HepG2 (cell line): ENCODE measurements around the gene SEPHS1. TPM values are rescaled to one million over a fixed set of nuclear protein-coding genes. Genes with fewer than 3 reads are reported as not detected.
A peak's percentile ranks its signal among the peaks of the same experiment; 100 is the strongest.

Experiments
- ATAC-seq: fragments of 200-7000 bp; cut with Tn5 transposase; 3 replicates; pipeline ENCODE4 v1.9.1; 2020; ENCODE audit warnings: mild to moderate bottlenecking, moderate library complexity
- BruUV-seq: library from RNA; stranded (reverse); fragments of 400-500 nt; replicated peaks from 2 replicates; lab custom pipeline; 2021; lab: Mats Ljungman, UMichigan
- CTCF ChIA-PET: fragments of 300-600 bp; formaldehyde crosslinking; extraction: SDS; loops from one replicate; lab custom pipeline; 2021; ENCODE audit warnings: low total read pairs, inconsistent platforms, low intra/inter-chr PET ratio; lab: Yijun Ruan, JAX
- POLR2A ChIA-PET: fragments of 350-600 bp; sonication (Branson Sonifier 250); formaldehyde crosslinking; loops from one replicate; lab custom pipeline; 2020; ENCODE audit warnings: antibody characterized with exemption, inconsistent platforms; lab: Yijun Ruan, JAX
- DNase-seq: peaks from one replicate; pipeline ENCODE4 v3.0.0-alpha.2; 2015; ENCODE audit warnings: low spot score
- FAIRE-seq: peaks from 3 replicates; lab custom pipeline; 2011; peaks lifted over from hg19 to GRCh38; lab: Jason Lieb, UNC
- H2AFZ ChIP-seq: one replicate; pipeline ENCODE4 v1.6.1; 2011; ENCODE audit warnings: low read length, inconsistent platforms
- H3K27ac ChIP-seq: fragments of 300-600 bp; 3 replicates; pipeline ENCODE4 v1.8.0; 2011; ENCODE audit warnings: mixed run types, mild to moderate bottlenecking, mixed read lengths, low read length, inconsistent platforms; ENCODE audit not compliant: insufficient read depth; ENCODE audit errors: extremely low read length
- H3K27me3 ChIP-seq, 2 experiments: fragments of 200-600 bp in 1 of 2; 2 replicates in 1 of 2; 3 replicates in 1 of 2; pipeline versions ENCODE4 v1.6.0 to v1.8.0; 2011; ENCODE audit warnings: low read length in 2 of 2, mild to moderate bottlenecking in 2 of 2, moderate library complexity in 2 of 2, inconsistent platforms in 1 of 2; ENCODE audit not compliant: insufficient read depth in 2 of 2, control insufficient read depth in 1 of 2
- H3K36me3 ChIP-seq, 2 experiments: fragments of 200-600 bp in 1 of 2; replicated peaks in 1 of 2; 2 replicates in 1 of 2; 3 replicates in 1 of 2; pipeline versions ENCODE4 v1.5.1 to v1.8.0; 2011; ENCODE audit warnings: low read length in 2 of 2, inconsistent platforms in 1 of 2; ENCODE audit not compliant: insufficient read depth in 2 of 2, control insufficient read depth in 1 of 2
- H3K4me1 ChIP-seq: 2 replicates; pipeline ENCODE4 v1.5.1; 2012; ENCODE audit warnings: low read length, inconsistent platforms; ENCODE audit not compliant: insufficient read depth
- H3K4me2 ChIP-seq: 2 replicates; pipeline ENCODE4 v1.6.0; 2011; ENCODE audit warnings: low read depth, low read length, inconsistent platforms
- H3K4me3 ChIP-seq, 3 experiments: fragments of 200-600 bp in 1 of 3; sonication (generic), shearing (Covaris generic) in 1 of 3; replicated peaks in 1 of 3; 2 replicates each; pipeline ENCODE4 v1.5.1; 2011 to 2016; ENCODE audit warnings: low read length in 3 of 3, inconsistent platforms in 2 of 3, low read depth in 2 of 3, mild to moderate bottlenecking in 2 of 3, control low read depth in 1 of 3, mixed read lengths in 1 of 3; ENCODE audit not compliant: insufficient read depth in 1 of 3
- H3K79me2 ChIP-seq: one replicate; pipeline ENCODE4 v1.6.1; 2011; ENCODE audit warnings: low read length, inconsistent platforms; ENCODE audit not compliant: insufficient read depth
- H3K9ac ChIP-seq: 2 replicates; pipeline ENCODE4 v1.6.0; 2011; ENCODE audit warnings: mild to moderate bottlenecking, low read depth, low read length, inconsistent platforms; ENCODE audit not compliant: insufficient read depth
- H3K9me3 ChIP-seq: 2 replicates; pipeline ENCODE4 v1.5.1; 2012; ENCODE audit warnings: mild to moderate bottlenecking, low read length
- H4K20me1 ChIP-seq: 2 replicates; pipeline ENCODE4 v1.6.0; 2011; ENCODE audit warnings: inconsistent platforms, mild to moderate bottlenecking, low read length, moderate library complexity; ENCODE audit not compliant: insufficient read depth
- CERS6 ChIP-seq: sonication (generic); formaldehyde crosslinking; IDR thresholded peaks from 2 replicates; pipeline ENCODE4 v1.5.0; 2020; ENCODE audit warnings: missing genetic modification reagents
- HHEX ChIP-seq: IDR thresholded peaks from 2 replicates; pipeline ENCODE4 v1.6.1; 2016; ENCODE audit warnings: control low read depth
- KAT8 ChIP-seq: IDR thresholded peaks from 2 replicates; pipeline ENCODE4 v1.6.1; 2016; ENCODE audit warnings: missing genetic modification reagents, missing compliant biosample characterization
- KLF12 ChIP-seq: sonication (generic); formaldehyde crosslinking; IDR thresholded peaks from 2 replicates; pipeline ENCODE4 v1.4.0; 2020; ENCODE audit warnings: missing genetic modification reagents, borderline replicate concordance
- KLF6 ChIP-seq: IDR thresholded peaks from 2 replicates; pipeline ENCODE4 v1.8.0; 2016; ENCODE audit warnings: missing biosample characterization, missing genetic modification reagents
- NAIF1 ChIP-seq: sonication (generic); formaldehyde crosslinking; IDR thresholded peaks from 2 replicates; pipeline ENCODE4 v1.5.0; 2020; ENCODE audit warnings: mild to moderate bottlenecking, missing genetic modification reagents, borderline replicate concordance
- NR2F2 ChIP-seq: IDR thresholded peaks from 2 replicates; pipeline ENCODE4 v1.6.1; 2012; ENCODE audit warnings: low read depth, inconsistent platforms, borderline replicate concordance
- PRMT3 ChIP-seq: sonication (generic); formaldehyde crosslinking; IDR thresholded peaks from 2 replicates; pipeline ENCODE4 v1.8.1; 2022; ENCODE audit warnings: low read depth, mild to moderate bottlenecking, moderate library complexity, missing genetic modification reagents, borderline replicate concordance
- ZNF121 ChIP-seq: sonication (generic); formaldehyde crosslinking; IDR thresholded peaks from 2 replicates; pipeline ENCODE4 v1.5.0; 2020; ENCODE audit warnings: mild to moderate bottlenecking, missing genetic modification reagents
- ZNF687 ChIP-seq: sonication (generic); formaldehyde crosslinking; IDR thresholded peaks from 2 replicates; pipeline ENCODE4 v1.5.1; 2020; ENCODE audit warnings: mild to moderate bottlenecking, missing genetic modification reagents, moderate library complexity
- ZNF83 ChIP-seq: sonication (generic); formaldehyde crosslinking; IDR thresholded peaks from 2 replicates; pipeline ENCODE4 v1.4.0; 2020; ENCODE audit warnings: missing genetic modification reagents, mild to moderate bottlenecking, borderline replicate concordance
- WGBS: methylation state at CpG from one replicate; pipeline ENCODE4 v1.1.6; 2017; ENCODE audit warnings: low lambda C conversion rate; 5-methylcytosine and 5-hydroxymethylcytosine counted together
- in situ Hi-C: cut with HindIII; loops from 2 replicates; pipeline ENCODE4 v1.10.0; 2017; ENCODE audit warnings: low pct_unique_long_range_greater_than_20kb; ENCODE audit not compliant: extremely low pct_ligation_motif_present
- intact Hi-C: fragments of 100-400 bp; cut with micrococcal nuclease; formaldehyde crosslinking; loops from one replicate; pipeline ENCODE4 v1.10.0; 2022; ENCODE audit not compliant: unreplicated experiment
- polyA plus RNA-seq, 8 experiments: library from polyadenylated mRNA; depleted of rRNA in 3 of 8; stranded (reverse) in 7 of 8; unstranded in 1 of 8; fragments of >200 nt; fragmentation: Illumina TruSeq in 4 of 8; extraction: Trizol in 4 of 8; gene quantifications; 2 replicates each; pipeline versions ENCODE4 v1.2.1 to v1.2.3, GENCODE V29; 2011 to 2016; ENCODE audit warnings: low read depth in 4 of 8, missing spikeins in 1 of 8, mixed read lengths in 1 of 8; ENCODE audit not compliant: insufficient read depth in 1 of 8
- total RNA-seq, 5 experiments: library from RNA; depleted of rRNA; stranded (reverse); fragments of >200 nt; fragmentation: Illumina TruSeq; extraction: Trizol; gene quantifications; 2 replicates each; pipeline ENCODE4 v1.2.3, GENCODE V29; 2016; ENCODE audit warnings: low read depth in 1 of 5
- TF ChIP-seq, protein P1 (sequence below): IDR thresholded peaks from 2 replicates; pipeline ENCODE4 v1.6.1; 2012; ENCODE audit warnings: low read depth, low read length, improper control_type of control experiment

Gene SEPHS1
- total and polyA plus RNA-seq, 2 of the 13 experiments (the other 11 are each of a cell fraction or from before 2014, with no cell fraction given) = 57.8 to 61.5 TPM

DNA sequence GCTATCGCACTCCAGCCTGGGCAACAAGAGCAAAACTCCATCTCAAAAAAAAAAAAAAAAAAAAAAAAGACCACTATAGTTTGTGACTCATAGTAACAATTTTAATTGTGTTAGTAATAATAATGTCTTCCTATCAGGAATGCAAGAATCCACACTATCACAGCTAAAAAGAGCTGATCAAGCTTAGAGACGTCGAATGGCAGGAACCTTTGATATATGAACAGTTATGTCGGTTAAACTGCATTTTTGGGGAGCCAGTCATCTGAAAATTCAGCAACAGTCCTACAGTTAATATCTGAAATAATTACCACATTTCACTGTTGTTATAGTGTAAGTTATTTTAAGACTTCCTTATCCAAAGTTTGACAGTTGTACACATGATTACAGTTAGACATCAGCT is 57.0 kb downstream of the SEPHS1 start (continued):
- no peak for TF ChIP-seq NAIF1 (CRISPR knock-in tag)
- no peak for TF ChIP-seq KLF12
- TF ChIP-seq CERS6 (CRISPR knock-in tag) = no peak
- no peak for TF ChIP-seq KAT8 (CRISPR knock-in tag)

DNA sequence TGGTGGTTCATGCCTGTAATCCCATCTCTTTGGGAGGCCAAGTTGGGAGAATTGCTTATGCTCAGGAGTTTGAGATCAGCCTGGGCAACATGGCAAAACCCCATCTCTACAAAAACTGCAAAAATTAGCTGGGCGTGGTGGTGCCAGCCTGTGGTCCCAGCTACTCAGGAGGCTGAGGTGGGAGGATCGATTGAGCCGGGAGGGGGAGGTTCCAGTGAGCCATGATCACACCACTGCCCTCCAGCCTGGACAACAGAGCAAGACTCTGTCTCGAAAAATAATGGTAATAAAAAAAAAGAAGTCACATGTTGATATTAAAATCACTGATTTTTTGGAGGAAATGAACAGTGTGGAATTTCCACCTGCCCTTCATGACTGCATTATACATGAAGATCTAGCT is 64.0 kb downstream of the SEPHS1 start:
- H3K9ac ChIP-seq = no peak overlapping the region
- H3K9me3 ChIP-seq = no peaks in the 10 kb centered on the region
- ATAC-seq (peak; percentile 15; the same call in 2 of the 3 replicates), DNase-seq (no peak), FAIRE-seq (no peak)
- no peak overlapping the region for H3K4me3 ChIP-seq
- ChIA-PET POLR2A (interaction anchor here (1.0 to 3.8 kb wide), 3 partner anchors 12 to 18 kb away, joined by 3 to 19 read pairs (median 5); partner anchors contain the start of gene PHYH), CTCF (no interaction called here)
- no peaks in the 10 kb centered on the region for H3K79me2 ChIP-seq
- H2AFZ ChIP-seq = no peak overlapping the region
- intact Hi-C loops = no loop called here
- 81% methylated on average over 4 of the region's 4 CpGs for WGBS
- no peaks in the 10 kb centered on the region for H3K27me3 ChIP-seq
- BruUV-seq = no TSS peak
- H3K36me3 ChIP-seq = no peaks in the 10 kb centered on the region; a peak in 2 of 5 replicates
- peaks cover 53% of the 10 kb centered on the region for H3K4me1 ChIP-seq
- H4K20me1 ChIP-seq = no peaks in the 10 kb centered on the region
- peak overlapping the region; percentile 73 for H3K27ac ChIP-seq
- in situ Hi-C loops = no loop called here
- H3K4me2 ChIP-seq = no peak overlapping the region
- TF ChIP-seq HHEX (CRISPR knock-in tag) = no peak
- no peak for TF ChIP-seq NR2F2
- no peak for TF ChIP-seq ZNF83 (CRISPR knock-in tag)
- TF ChIP-seq PRMT3 = no peak
- TF ChIP-seq, protein P1, sequence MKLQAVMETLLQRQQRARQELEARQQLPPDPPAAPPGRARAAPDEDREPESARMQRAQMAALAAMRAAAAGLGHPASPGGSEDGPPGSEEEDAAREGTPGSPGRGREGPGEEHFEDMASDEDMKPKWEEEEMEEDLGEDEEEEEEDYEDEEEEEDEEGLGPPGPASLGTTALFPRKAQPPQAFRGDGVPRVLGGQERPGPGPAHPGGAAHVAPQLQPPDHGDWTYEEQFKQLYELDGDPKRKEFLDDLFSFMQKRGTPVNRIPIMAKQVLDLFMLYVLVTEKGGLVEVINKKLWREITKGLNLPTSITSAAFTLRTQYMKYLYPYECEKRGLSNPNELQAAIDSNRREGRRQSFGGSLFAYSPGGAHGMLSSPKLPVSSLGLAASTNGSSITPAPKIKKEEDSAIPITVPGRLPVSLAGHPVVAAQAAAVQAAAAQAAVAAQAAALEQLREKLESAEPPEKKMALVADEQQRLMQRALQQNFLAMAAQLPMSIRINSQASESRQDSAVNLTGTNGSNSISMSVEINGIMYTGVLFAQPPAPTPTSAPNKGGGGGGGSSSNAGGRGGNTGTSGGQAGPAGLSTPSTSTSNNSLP = no peak
- peak; percentile 96 for TF ChIP-seq ZNF121 (CRISPR knock-in tag)
- 0 out of 2 replicates have a peak, but pooled peaks have one; percentile 8 for TF ChIP-seq ZNF687 (CRISPR knock-in tag)
- TF ChIP-seq KLF6 = peak; percentile 11; the same call in 1 of the 2 replicates
